PC-9 (cell line): ENCODE results near the gene CELF1. TPM values are rescaled to one million over a fixed set of nuclear protein-coding genes. Genes with fewer than 3 reads are reported as not detected.
A peak's percentile ranks its signal among the peaks of the same experiment; 100 is the strongest.

Experiments used
- BruUV-seq: library from RNA; stranded (reverse); fragments of 400-500 nt; replicated peaks from 2 replicates; lab custom pipeline; 2021; lab: Mats Ljungman, UMichigan
- CTCF ChIA-PET: fragments of 300-600 bp; sonication (Branson Sonifier 250); formaldehyde crosslinking; loops from one replicate; lab custom pipeline; 2022; ENCODE audit warnings: antibody characterized with exemption; lab: Charles Lee
- POLR2A ChIA-PET: fragments of 300-600 bp; sonication (Branson Sonifier 250); formaldehyde crosslinking; loops from one replicate; lab custom pipeline; 2022; ENCODE audit warnings: antibody characterized with exemption; ENCODE audit not compliant: unreplicated experiment; lab: Charles Lee
- DNase-seq, 2 experiments: peaks; one replicate each; pipeline versions ENCODE4 v3.0.0 to v3.0.0-alpha.2; 2015 to 2022; ENCODE audit warnings: mixed read lengths in 1 of 2
- H2AFZ ChIP-seq: fragments of 200-600 bp; sonication (generic); 2 replicates; pipeline ENCODE4 v1.8.1; 2017; ENCODE audit warnings: antibody characterized with exemption
- H3F3A ChIP-seq: fragments of 200-600 bp; sonication (generic); 2 replicates; pipeline ENCODE4 v1.8.1; 2017; ENCODE audit warnings: antibody characterized with exemption, mild to moderate bottlenecking, low read depth; ENCODE audit not compliant: insufficient read depth
- H3K27ac ChIP-seq: fragments of 200-600 bp; sonication (generic); 2 replicates; pipeline ENCODE4 v1.6.1; 2016; ENCODE audit warnings: mixed run types
- H3K27me3 ChIP-seq: fragments of 200-600 bp; sonication (generic); 2 replicates; pipeline ENCODE4 v1.6.1; 2016; ENCODE audit warnings: low read depth, mixed run types; ENCODE audit not compliant: insufficient read depth
- H3K36me3 ChIP-seq: fragments of 200-600 bp; sonication (generic); 2 replicates; pipeline ENCODE4 v1.6.1; 2016; ENCODE audit warnings: low read depth, mixed run types
- H3K4me1 ChIP-seq: fragments of 200-600 bp; sonication (generic); replicated peaks from 2 replicates; pipeline ENCODE4 v1.6.1; 2016; ENCODE audit warnings: mixed run types; ENCODE audit not compliant: insufficient read depth
- H3K4me2 ChIP-seq: fragments of 200-600 bp; sonication (generic); 2 replicates; pipeline ENCODE4 v1.6.1; 2017; ENCODE audit warnings: mixed run types
- H3K4me3 ChIP-seq: fragments of 200-600 bp; sonication (generic); 2 replicates; pipeline ENCODE4 v1.6.1; 2016; ENCODE audit warnings: mixed run types
- H3K79me2 ChIP-seq: fragments of 200-600 bp; sonication (generic); 2 replicates; pipeline ENCODE4 v1.6.1; 2017; ENCODE audit warnings: low read depth, mixed run types
- H3K9me2 ChIP-seq: fragments of 200-600 bp; sonication (generic); 2 replicates; pipeline ENCODE4 v1.8.1; 2017; ENCODE audit warnings: mild to moderate bottlenecking; ENCODE audit not compliant: insufficient read depth
- H3K9me3 ChIP-seq: fragments of 200-600 bp; sonication (generic); 2 replicates; pipeline ENCODE4 v1.8.1; 2016; ENCODE audit warnings: low read depth; ENCODE audit not compliant: insufficient read depth
- H4K20me1 ChIP-seq: fragments of 200-600 bp; sonication (generic); 2 replicates; pipeline ENCODE4 v1.8.1; 2017; ENCODE audit not compliant: insufficient read depth
- CTCF ChIP-seq: fragments of 200-600 bp; sonication (generic); conservative IDR thresholded peaks from 2 replicates; pipeline ENCODE4 v1.6.1; 2017; ENCODE audit warnings: mixed run types, antibody characterized with exemption, mild to moderate bottlenecking, moderate library complexity
- EZH2 ChIP-seq: fragments of 200-600 bp; sonication (generic); IDR thresholded peaks from 2 replicates; pipeline ENCODE4 v1.8.0; 2017; ENCODE audit warnings: antibody characterized with exemption, low read depth
- intact Hi-C: fragments of 100-400 bp; cut with micrococcal nuclease; formaldehyde crosslinking; loops from one replicate; pipeline ENCODE4 v1.10.0; 2022; ENCODE audit not compliant: unreplicated experiment
- total RNA-seq: library from RNA; stranded (reverse); gene quantifications from 2 replicates; pipeline ENCODE4 v1.2.3, GENCODE V29; 2021

CELF1 gene
- total RNA-seq, 1 experiment from 2014 or later, result 165 TPM

GRCh38 chr11:47478651-47479329 is 74.1 kb downstream of the CELF1 start:
- H3K9me3 ChIP-seq, result no peaks in the 10 kb centered on the region
- peaks cover 44% of the 10 kb centered on the region; the same call in 1 of the 2 replicates for H3F3A ChIP-seq
- H4K20me1 ChIP-seq, result peaks cover 10% of the 10 kb centered on the region
- DNase-seq, result no peak
- H3K4me2 ChIP-seq, result no peak overlapping the region
- no peaks in the 10 kb centered on the region for H3K9me2 ChIP-seq
- BruUV-seq, result no TSS peak
- H3K27me3 ChIP-seq, result no peaks in the 10 kb centered on the region
- no peak overlapping the region for H3K4me3 ChIP-seq
- no peak overlapping the region for H3K27ac ChIP-seq
- intact Hi-C loops, result no loop called here
- peaks cover 74% of the 10 kb centered on the region for H3K36me3 ChIP-seq
- H3K79me2 ChIP-seq, result peaks cover 3% of the 10 kb centered on the region; the same call in 1 of the 2 replicates
- no peak for TF ChIP-seq CTCF
- no peak for TF ChIP-seq EZH2
- no peaks in the 10 kb centered on the region for H3K4me1 ChIP-seq
- no peak overlapping the region for H2AFZ ChIP-seq
- ChIA-PET CTCF (no interaction called here), POLR2A (no interaction called here)

DNA sequence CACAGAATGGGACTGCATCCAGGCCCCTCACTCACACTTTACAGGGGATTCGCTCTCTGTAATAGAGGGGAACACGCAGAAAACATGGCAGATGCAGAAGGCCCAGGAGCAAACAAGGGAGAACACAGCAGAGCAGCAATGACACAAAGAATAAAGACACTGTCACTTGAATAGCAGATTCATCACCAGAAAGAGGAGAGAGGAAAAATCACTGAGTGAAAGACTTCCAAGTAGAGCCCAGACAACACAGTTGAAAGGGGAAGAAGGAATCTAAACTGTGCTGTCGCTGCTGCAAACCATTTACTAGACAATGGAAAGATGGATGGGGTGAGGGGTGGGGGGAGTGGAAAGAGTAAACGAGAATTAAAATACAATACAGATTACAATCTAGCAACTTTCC is 75.2 kb downstream of the CELF1 start:
- ChIA-PET POLR2A (no interaction called here), CTCF (interaction anchor here (0.7 kb wide), 1 partner anchor 264 kb away, joined by 3 read pairs; no protein-coding TSS in a partner anchor)
- H3K9me3 ChIP-seq, result no peaks in the 10 kb centered on the region
- H3K4me2 ChIP-seq, result no peak overlapping the region
- H3K36me3 ChIP-seq, result peaks cover 71% of the 10 kb centered on the region
- no peaks in the 10 kb centered on the region for H3K4me1 ChIP-seq
- BruUV-seq, result no TSS peak
- 0 out of 2 replicates have a peak, but pooled peaks cover 3% of the 10 kb centered on the region for H3K79me2 ChIP-seq
- H2AFZ ChIP-seq, result no peak overlapping the region
- no peak for DNase-seq
- peaks cover 11% of the 10 kb centered on the region for H4K20me1 ChIP-seq
- peaks cover 42% of the 10 kb centered on the region; the same call in 1 of the 2 replicates for H3F3A ChIP-seq
- H3K4me3 ChIP-seq, result no peak overlapping the region
- no peak overlapping the region for H3K27ac ChIP-seq
- no peaks in the 10 kb centered on the region for H3K9me2 ChIP-seq
- no peaks in the 10 kb centered on the region for H3K27me3 ChIP-seq
- no peak for TF ChIP-seq CTCF
- no peak for TF ChIP-seq EZH2
- intact Hi-C loops, result no loop called here

GRCh38 chr11:47477323-47477722 is 75.6 kb downstream of the CELF1 start:
- CTCF ChIA-PET, result no interaction called here
- no peak overlapping the region for H3K4me2 ChIP-seq
- no peak for TF ChIP-seq CTCF
- no peak for TF ChIP-seq EZH2
- no peak overlapping the region for H3K27ac ChIP-seq
- 0 out of 2 replicates have a peak, but pooled peaks cover 3% of the 10 kb centered on the region for H3K79me2 ChIP-seq
- no TSS peak for BruUV-seq
- H3K4me1 ChIP-seq, result no peaks in the 10 kb centered on the region
- peaks cover 38% of the 10 kb centered on the region; the same call in 1 of the 2 replicates for H3F3A ChIP-seq
- no peak overlapping the region for H3K4me3 ChIP-seq
- H2AFZ ChIP-seq, result no peak overlapping the region
- peaks cover 71% of the 10 kb centered on the region for H3K36me3 ChIP-seq
- no peaks in the 10 kb centered on the region for H3K27me3 ChIP-seq
- intact Hi-C loops, result no loop called here
- POLR2A ChIA-PET, result no interaction called here
- DNase-seq, result peak in 1 of 2 experiments; percentile 66
- no peaks in the 10 kb centered on the region for H3K9me2 ChIP-seq
- peaks cover 15% of the 10 kb centered on the region for H4K20me1 ChIP-seq
- H3K9me3 ChIP-seq, result no peaks in the 10 kb centered on the region
